Liver (tissue), 9 donors: ENCODE measurements around the gene RNF217. TPM values are rescaled to one million over a fixed set of nuclear protein-coding genes. Genes with fewer than 3 reads are reported as not detected.
"Not testable (repeated sequence)": the region's sequence is repeated elsewhere in the genome, so short reads cannot be mapped to it uniquely, and the experiment has no call there.

Source experiments
- DNase-seq: peaks from one replicate; pipeline ENCODE4 v3.0.0-alpha.2; 2017; ENCODE audit warnings: low spot score
- H3K27ac ChIP-seq, 2 donors: one replicate each; pipeline ENCODE4 v1.7.0; 2013; ENCODE audit warnings: inconsistent platforms in 2 of 2, low read length in 2 of 2, control low read depth in 1 of 2, low read depth in 1 of 2, mild to moderate bottlenecking in 1 of 2
- H3K27me3 ChIP-seq, 4 donors: one replicate each; pipeline versions ENCODE4 v1.6.1 to v1.7.0; 2013; ENCODE audit warnings: low read length in 3 of 4, inconsistent platforms in 1 of 4, mild to moderate bottlenecking in 1 of 4, moderate library complexity in 1 of 4; ENCODE audit not compliant: control insufficient read depth in 4 of 4, insufficient read depth in 4 of 4
- H3K36me3 ChIP-seq, 4 donors: one replicate each; pipeline versions ENCODE4 v1.6.1 to v1.7.0; 2013; ENCODE audit warnings: low read length in 3 of 4, mild to moderate bottlenecking in 3 of 4, low read depth in 1 of 4, moderate library complexity in 1 of 4; ENCODE audit not compliant: control insufficient read depth in 4 of 4, insufficient read depth in 3 of 4
- H3K4me1 ChIP-seq, 4 donors: one replicate each; pipeline versions ENCODE4 v1.6.1 to v1.7.0; 2013; ENCODE audit warnings: low read length in 3 of 4, mild to moderate bottlenecking in 3 of 4, moderate library complexity in 1 of 4; ENCODE audit not compliant: control insufficient read depth in 4 of 4, insufficient read depth in 4 of 4
- H3K4me3 ChIP-seq, 3 donors: one replicate each; pipeline versions ENCODE4 v1.6.1 to v1.7.0; 2013; ENCODE audit warnings: low read length in 3 of 3, control low read depth in 1 of 3, low read depth in 1 of 3, mild to moderate bottlenecking in 1 of 3
- H3K9ac ChIP-seq, 2 donors: one replicate each; pipeline ENCODE4 v1.7.0; 2013; ENCODE audit warnings: low read length in 2 of 2, mild to moderate bottlenecking in 2 of 2, moderate library complexity in 2 of 2, control low read depth in 1 of 2, low read depth in 1 of 2
- H3K9me3 ChIP-seq, 4 donors: one replicate each; pipeline versions ENCODE4 v1.6.1 to v1.7.0; 2013; ENCODE audit warnings: low read length in 3 of 4; ENCODE audit not compliant: control insufficient read depth in 4 of 4
- ATF3 ChIP-seq: IDR thresholded peaks from 2 replicates; pipeline ENCODE4 v1.6.1; 2016; ENCODE audit warnings: antibody characterized with exemption
- CTCF ChIP-seq: fragments of 150-350 bp; IDR thresholded peaks from 2 replicates; pipeline ENCODE4 v1.5.1; 2017; ENCODE audit warnings: improper control_type of control experiment, low read depth, low read length; ENCODE audit not compliant: missing input control
- GABPA ChIP-seq, 2 donors: IDR thresholded peaks in 1 of 2; conservative IDR thresholded peaks in 1 of 2; 2 replicates each; pipeline ENCODE4 v1.6.1; 2016; ENCODE audit warnings: antibody characterized with exemption in 2 of 2, mild to moderate bottlenecking in 1 of 2, moderate library complexity in 1 of 2
- HNF4A ChIP-seq, 2 donors: conservative IDR thresholded peaks; 2 replicates each; pipeline ENCODE4 v1.6.1; 2016; ENCODE audit warnings: antibody characterized with exemption in 2 of 2, mild to moderate bottlenecking in 2 of 2
- HNF4G ChIP-seq: IDR thresholded peaks from 2 replicates; pipeline ENCODE4 v1.6.1; 2016; ENCODE audit warnings: antibody characterized with exemption
- JUND ChIP-seq, 2 donors: IDR thresholded peaks; 2 replicates each; pipeline ENCODE4 v1.6.1; 2016; ENCODE audit warnings: antibody characterized with exemption in 2 of 2
- MAX ChIP-seq: IDR thresholded peaks from 2 replicates; pipeline ENCODE4 v1.6.1; 2016; ENCODE audit warnings: antibody characterized with exemption
- NR2F2 ChIP-seq: IDR thresholded peaks from 2 replicates; pipeline ENCODE4 v1.6.1; 2016; ENCODE audit warnings: antibody characterized with exemption
- RAD21 ChIP-seq, 2 donors: IDR thresholded peaks; 2 replicates each; pipeline ENCODE4 v1.6.1; 2016; ENCODE audit warnings: antibody characterized with exemption in 2 of 2, mild to moderate bottlenecking in 2 of 2
- REST ChIP-seq: IDR thresholded peaks from 2 replicates; pipeline ENCODE4 v1.6.1; 2016; ENCODE audit warnings: antibody characterized with exemption, mild to moderate bottlenecking
- SP1 ChIP-seq: IDR thresholded peaks from 2 replicates; pipeline ENCODE4 v1.6.1; 2018; ENCODE audit warnings: antibody characterized with exemption, mild to moderate bottlenecking
- TAF1 ChIP-seq: conservative IDR thresholded peaks from 2 replicates; pipeline ENCODE4 v1.6.1; 2016; ENCODE audit warnings: antibody characterized with exemption, mild to moderate bottlenecking
- YY1 ChIP-seq: IDR thresholded peaks from 2 replicates; pipeline ENCODE4 v1.6.1; 2016; ENCODE audit warnings: antibody characterized with exemption, mild to moderate bottlenecking
- ZBTB33 ChIP-seq: IDR thresholded peaks from 2 replicates; pipeline ENCODE4 v1.6.1; 2016; ENCODE audit warnings: antibody characterized with exemption
- WGBS: extraction: QIAGEN DNeasy Blood & Tissue Kit; methylation state at CpG from one replicate; pipeline ENCODE4 v1.1.7; 2013; 5-methylcytosine and 5-hydroxymethylcytosine counted together
- polyA plus RNA-seq, 2 donors: library from polyadenylated mRNA; stranded (reverse) in 1 of 2; unstranded in 1 of 2; fragments of 200-250 nt in 1 of 2; fragments of >200 nt in 1 of 2; fragmentation: Nextera tagmentation in 1 of 2; extraction: Ambion mirVana in 1 of 2; gene quantifications; one replicate each; pipeline versions ENCODE4 v1.2.1 to v1.2.3, GENCODE V29; 2013 to 2015
- total RNA-seq, 2 donors: library from RNA; depleted of rRNA; stranded (reverse); fragments of >200 nt; gene quantifications; one replicate each; pipeline ENCODE4 v1.2.3, GENCODE V29; 2014
- donor health status: healthy.
- donor health status: healthy.
- donor health status: healthy.
- donor health status: healthy.
- donor health status: healthy.

Gene RNF217
- total and polyA plus RNA-seq, 4 donors, result 2.3 to 18.3 (median 4.1) TPM

- Histone ChIP-seq H3K27ac (peak overlapping the region; percentile 85 to 90), H3K9me3 (no peaks in the 10 kb centered on the region), H3K36me3 (peaks cover 0 to 7% (median under 1%) of the 10 kb centered on the region in 4 donors), H3K4me1 (peaks cover 0 to 36% (median 15%) of the 10 kb centered on the region in 4 donors), H3K27me3 (no peaks in the 10 kb centered on the region), H3K4me3 (peak overlapping the region; percentile 34 to 82 (median 68)), H3K9ac (peak overlapping the region; percentile 8 to 83)
- DNase-seq, result no peak
- 29% methylated on average over 3 of the region's 3 CpGs for whole genome bisulfite sequencing
- no peak for TF ChIP-seq HNF4A (conservative IDR thresholded peaks at IDR 0.05)
- TF ChIP-seq ATF3, result no peak
- TF ChIP-seq YY1, result no peak
- TF ChIP-seq ZBTB33, result no peak
- TF ChIP-seq MAX, result no peak
- no peak for TF ChIP-seq GABPA (IDR thresholded peaks at IDR 0.05 in 1 of 2, conservative IDR thresholded peaks at IDR 0.05 in 1 of 2)
- TF ChIP-seq HNF4G, result no peak
- no peak for TF ChIP-seq TAF1
- TF ChIP-seq SP1, result no peak
- no peak for TF ChIP-seq REST
Measured at GRCh38 chr6:124964764-124965105, 2.5 kb downstream of the RNF217 start.

- H3K27ac ChIP-seq, H3K36me3 ChIP-seq, DNase-seq, H3K27me3 ChIP-seq, H3K4me3 ChIP-seq, H3K9me3 ChIP-seq, H3K9ac ChIP-seq: not testable (repeated sequence)
- H3K4me1 ChIP-seq, result peaks cover 0 to 42% (median 17%) of the 10 kb centered on the region in 4 donors
- WGBS, result 96% methylated on average over 3 of the region's 3 CpGs
Measured at GRCh38 chr6:124965424-124965850, 3.2 kb downstream of the RNF217 start.

- Histone ChIP-seq H3K4me3 (no peak overlapping the region), H3K9me3 (no peaks in the 10 kb centered on the region), H3K9ac (no peak overlapping the region), H3K4me1 (peaks cover 0 to 42% (median 17%) of the 10 kb centered on the region in 4 donors), H3K27me3 (no peaks in the 10 kb centered on the region), H3K27ac (no peak overlapping the region), H3K36me3 (peaks cover 0 to 15% (median 3%) of the 10 kb centered on the region in 4 donors)
- DNase-seq, result no peak
- 98% methylated on average over 1 of the region's 1 CpG for WGBS
- TF ChIP-seq RAD21 (IDR thresholded peaks at IDR 0.05) (no peak), JUND (IDR thresholded peaks at IDR 0.05) (no peak), CTCF (no peak), MAX (no peak), YY1 (no peak), NR2F2 (no peak), REST (no peak), GABPA (IDR thresholded peaks at IDR 0.05 in 1 of 2, conservative IDR thresholded peaks at IDR 0.05 in 1 of 2) (no peak), SP1 (no peak)
Measured at GRCh38 chr6:124967444-124967843, 5.2 kb downstream of the RNF217 start.
